SJCRH30 (cell line): ENCODE data around the gene IL32. TPM values are rescaled to one million over a fixed set of nuclear protein-coding genes. Genes with fewer than 3 reads are reported as not detected.

ENCODE experiments used
- DNase-seq, 2 experiments: peaks; one replicate each; pipeline ENCODE4 v3.0.0-alpha.2; 2015 to 2020
- H3K27ac ChIP-seq: fragments of 250-450 bp; sonication (Bioruptor Pico); 2 replicates; pipeline ENCODE4 v1.5.1; 2020; ENCODE audit warnings: mild to moderate bottlenecking, moderate library complexity
- H3K27me3 ChIP-seq: fragments of 250-450 bp; sonication (Bioruptor Pico); 2 replicates; pipeline ENCODE4 v1.5.1; 2020; ENCODE audit warnings: mild to moderate bottlenecking, moderate library complexity
- H3K36me3 ChIP-seq: fragments of 250-450 bp; sonication (Bioruptor Pico); 2 replicates; pipeline ENCODE4 v1.5.1; 2020; ENCODE audit warnings: mild to moderate bottlenecking, moderate library complexity
- H3K4me1 ChIP-seq: fragments of 250-450 bp; sonication (Bioruptor Pico); 2 replicates; pipeline ENCODE4 v1.5.1; 2020; ENCODE audit warnings: mild to moderate bottlenecking, moderate library complexity
- H3K4me3 ChIP-seq: fragments of 250-450 bp; sonication (Bioruptor Pico); 2 replicates; pipeline ENCODE4 v1.5.1; 2020; ENCODE audit warnings: mild to moderate bottlenecking, moderate library complexity
- H3K9me3 ChIP-seq: fragments of 250-450 bp; sonication (Bioruptor Pico); replicated peaks from 2 replicates; pipeline ENCODE4 v1.5.1; 2020; ENCODE audit warnings: mild to moderate bottlenecking, moderate library complexity
- total RNA-seq: library from RNA; depleted of rRNA; stranded (reverse); fragments of >200 nt; shearing (Covaris generic); gene quantifications from 2 replicates; pipeline ENCODE4 v1.2.3, GENCODE V29; 2014

The IL32 gene
- total RNA-seq, 1 experiment from 2014 or later: 158 TPM

DNA sequence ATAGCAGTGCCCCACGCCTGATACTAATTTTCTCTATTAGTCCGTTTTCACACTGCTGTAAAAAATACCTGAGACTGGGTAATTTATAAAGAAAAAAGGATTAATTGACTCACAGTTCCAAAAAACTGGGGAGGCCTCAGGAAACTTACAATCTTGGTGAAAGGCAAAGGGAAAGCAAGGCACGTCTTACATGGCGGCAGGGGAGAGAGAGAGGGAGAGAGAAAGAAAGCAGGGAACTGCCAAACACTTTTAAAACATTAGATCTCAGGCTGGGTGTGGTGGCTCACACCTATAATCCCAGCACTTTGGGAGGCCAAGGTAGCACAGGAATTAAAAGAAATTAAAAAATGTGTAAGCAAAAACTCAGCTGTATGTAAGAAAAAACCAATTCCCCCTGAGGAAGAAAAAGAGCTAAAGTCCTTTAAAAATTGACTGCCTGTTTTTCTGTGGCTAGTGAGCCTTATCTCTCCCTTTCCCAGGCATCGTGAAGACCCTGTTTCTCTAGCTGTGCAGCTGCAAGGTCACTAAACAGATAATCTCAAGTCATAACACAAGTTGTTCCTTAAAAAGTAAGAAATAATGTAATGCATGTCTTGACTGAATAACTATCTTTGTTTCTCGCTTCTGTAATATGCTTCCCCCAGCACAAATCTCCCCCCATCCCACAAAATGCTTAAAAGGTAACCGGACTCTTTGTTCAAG lies 19.7 kb downstream of the IL32 start:
- H3K9me3 ChIP-seq: no peaks in the 10 kb centered on the region
- no peaks in the 10 kb centered on the region for H3K36me3 ChIP-seq
- H3K4me3 ChIP-seq: no peak overlapping the region
- no peak for DNase-seq
- H3K27ac ChIP-seq: no peak overlapping the region
- H3K4me1 ChIP-seq: peaks cover 26% of the 10 kb centered on the region
- no peaks in the 10 kb centered on the region for H3K27me3 ChIP-seq

DNA sequence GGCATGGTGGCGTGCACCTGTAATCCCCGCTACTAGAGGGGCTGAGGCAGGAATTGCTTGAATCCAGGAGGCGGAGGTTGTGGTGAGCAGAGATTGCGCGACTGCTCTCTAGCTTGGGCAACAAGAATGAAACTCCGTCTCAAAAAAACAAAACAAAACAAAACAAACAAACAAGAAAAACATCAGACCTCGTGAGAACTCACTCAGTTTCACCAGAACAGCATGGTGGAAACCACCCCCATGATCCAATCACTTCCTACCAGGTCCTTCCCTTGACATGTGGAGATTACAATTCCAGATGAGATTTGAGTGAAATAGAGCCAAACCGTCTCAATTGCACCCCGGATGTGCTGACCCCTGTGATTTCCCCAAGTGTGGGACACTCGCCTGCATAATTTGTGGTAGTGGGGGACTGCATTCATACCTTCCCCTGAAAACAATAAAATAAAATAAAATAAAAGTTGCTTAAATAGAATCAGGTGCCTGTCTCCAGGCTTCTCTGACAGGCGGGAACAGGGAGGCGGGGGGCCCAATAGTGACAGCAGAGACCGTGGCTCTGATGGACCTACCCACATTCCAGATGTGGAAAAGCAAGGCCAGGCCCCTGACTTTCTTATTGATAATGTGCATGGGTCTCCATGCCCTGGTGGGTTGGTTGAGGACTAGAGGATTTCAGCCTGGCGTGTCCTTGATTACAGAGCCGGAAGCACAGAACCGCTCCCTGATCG lies 20.6 kb downstream of the IL32 start:
- Histone ChIP-seq H3K27me3 (no peaks in the 10 kb centered on the region), H3K36me3 (no peaks in the 10 kb centered on the region), H3K27ac (no peak overlapping the region), H3K4me3 (no peak overlapping the region), H3K4me1 (peaks cover 27% of the 10 kb centered on the region), H3K9me3 (no peaks in the 10 kb centered on the region)
- DNase-seq: no peak

GRCh38 chr16:3086596-3087242 lies 21.3 kb downstream of the IL32 start:
- Histone ChIP-seq H3K27me3 (no peaks in the 10 kb centered on the region), H3K27ac (no peak overlapping the region), H3K9me3 (no peaks in the 10 kb centered on the region), H3K4me3 (no peak overlapping the region), H3K36me3 (no peaks in the 10 kb centered on the region), H3K4me1 (peaks cover 33% of the 10 kb centered on the region)
- no peak for DNase-seq

DNA sequence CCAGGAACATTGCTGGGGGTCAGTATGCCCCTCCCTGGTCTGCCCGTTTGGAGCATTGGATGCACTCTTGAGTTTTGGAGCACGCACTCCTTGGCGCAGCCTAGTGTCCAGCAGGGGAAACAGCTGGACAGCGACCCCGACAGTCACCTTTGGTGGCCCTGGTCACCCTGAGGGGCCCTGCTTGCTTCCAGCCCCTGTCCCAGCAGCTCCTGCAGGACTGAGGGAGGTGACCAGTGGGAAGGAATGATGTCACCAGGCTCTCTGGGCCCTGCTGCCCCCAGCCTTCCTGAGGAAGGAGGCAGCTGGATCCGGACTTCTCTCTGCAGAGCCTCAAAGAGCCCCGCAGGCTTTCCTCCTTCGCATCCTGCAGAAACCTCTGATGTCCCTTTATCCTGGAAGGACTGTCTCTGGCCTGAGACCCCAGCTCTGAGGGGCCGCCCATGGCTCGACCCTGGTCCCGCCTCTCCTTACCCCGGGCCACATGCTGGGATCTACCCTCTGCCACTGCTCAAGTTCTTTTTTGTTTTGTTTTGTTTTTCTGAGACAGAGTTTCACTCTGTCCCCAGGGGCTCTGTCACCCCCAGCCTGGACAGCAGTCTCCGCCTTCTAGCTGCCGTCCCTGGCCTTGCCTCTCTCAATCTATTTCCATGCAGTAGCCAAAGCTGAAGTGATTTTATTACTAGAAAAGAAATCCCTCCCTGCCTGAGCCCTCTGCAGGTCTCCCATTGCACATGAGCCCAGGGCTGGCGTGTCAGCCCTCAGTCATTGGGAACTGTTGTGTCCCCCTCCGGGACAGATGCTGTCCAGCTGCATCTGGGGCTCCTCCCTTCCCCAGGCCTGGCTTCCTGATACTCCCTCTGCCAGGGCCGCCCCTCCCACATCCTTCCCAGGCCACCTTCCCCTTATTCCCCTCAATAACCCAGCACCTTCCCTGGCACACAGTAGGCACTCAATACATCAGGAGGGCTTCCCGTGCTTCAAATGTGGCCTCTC lies 22.1 kb downstream of the IL32 start:
- Histone ChIP-seq H3K4me3 (no peak overlapping the region), H3K27me3 (no peaks in the 10 kb centered on the region), H3K27ac (no peak overlapping the region), H3K4me1 (peaks cover 36% of the 10 kb centered on the region), H3K36me3 (no peaks in the 10 kb centered on the region), H3K9me3 (no peaks in the 10 kb centered on the region)
- DNase-seq: peak; percentile 31 to 53

DNA sequence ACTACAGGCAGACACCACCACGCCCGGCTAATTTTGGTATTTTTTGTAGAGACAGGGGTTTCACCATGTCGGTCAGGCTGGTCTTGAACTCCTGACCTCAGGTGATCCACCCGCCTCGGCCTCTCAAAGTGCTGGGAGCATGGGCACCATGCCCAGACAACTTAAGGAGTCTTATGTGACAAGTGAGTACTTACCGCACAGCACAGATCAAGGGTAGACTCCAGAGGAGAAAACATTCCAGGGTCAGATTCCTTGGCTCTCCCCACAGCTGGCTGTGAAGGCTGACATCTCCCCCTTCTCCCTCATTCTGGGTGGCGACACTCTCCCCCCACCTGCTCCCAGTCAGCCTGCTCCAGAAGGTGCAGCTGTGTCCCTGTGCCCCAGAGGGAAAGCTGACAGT lies 23.0 kb downstream of the IL32 start:
- Histone ChIP-seq H3K4me3 (no peak overlapping the region), H3K9me3 (no peaks in the 10 kb centered on the region), H3K27me3 (no peaks in the 10 kb centered on the region), H3K36me3 (no peaks in the 10 kb centered on the region), H3K27ac (no peak overlapping the region), H3K4me1 (peaks cover 41% of the 10 kb centered on the region)
- peak; percentile 23 to 46 for DNase-seq

GRCh38 chr16:3088925-3089716 lies 23.7 kb downstream of the IL32 start:
- no peaks in the 10 kb centered on the region for H3K9me3 ChIP-seq
- peaks cover 41% of the 10 kb centered on the region for H3K4me1 ChIP-seq
- DNase-seq: no peak
- no peak overlapping the region for H3K4me3 ChIP-seq
- no peaks in the 10 kb centered on the region for H3K27me3 ChIP-seq
- no peaks in the 10 kb centered on the region for H3K36me3 ChIP-seq
- H3K27ac ChIP-seq: no peak overlapping the region

DNA sequence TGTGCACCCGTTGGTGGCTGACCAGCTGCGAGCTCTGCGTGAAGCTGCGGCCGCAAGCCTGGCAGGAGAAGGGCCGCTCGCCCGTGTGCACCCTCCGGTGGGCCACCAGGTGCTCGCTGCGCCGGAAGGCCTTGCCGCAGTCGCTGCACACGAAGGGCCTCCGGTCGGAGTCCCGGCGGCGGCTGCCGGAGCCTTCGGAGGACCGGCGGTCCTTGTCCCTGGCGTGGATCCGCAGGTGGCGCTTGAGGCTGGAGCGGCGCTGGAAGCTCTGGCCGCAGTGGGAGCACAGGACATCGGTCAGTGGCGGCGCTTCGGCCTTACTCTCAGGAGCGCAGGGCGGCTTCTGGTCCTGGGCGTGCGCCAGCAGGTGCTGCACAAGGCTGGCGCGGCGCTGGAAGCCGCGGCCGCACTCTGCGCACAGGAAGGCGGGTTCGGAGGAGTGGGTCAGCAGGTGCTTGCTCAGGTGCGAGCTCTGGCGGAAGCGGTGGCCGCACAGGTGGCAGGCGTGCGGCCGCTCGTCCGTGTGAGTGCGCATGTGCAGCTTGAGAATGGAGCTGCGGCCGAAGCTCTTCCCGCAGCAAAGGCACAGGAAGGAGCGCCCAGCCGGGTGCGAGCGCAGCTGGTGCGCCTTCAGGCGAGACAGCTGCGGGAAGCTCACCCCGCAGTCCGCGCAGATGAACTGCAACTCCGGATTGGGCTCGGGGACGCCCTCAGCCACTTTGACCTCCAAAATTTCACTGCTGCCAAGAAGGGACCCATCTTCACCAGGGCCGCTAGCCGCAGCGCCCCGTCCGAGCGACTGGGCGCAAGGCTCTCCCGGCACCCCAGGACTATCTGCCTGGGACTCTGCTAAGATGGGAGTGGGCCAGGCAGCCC lies 24.5 kb downstream of the IL32 start:
- H3K27me3 ChIP-seq: no peaks in the 10 kb centered on the region
- no peak overlapping the region for H3K27ac ChIP-seq

DNA sequence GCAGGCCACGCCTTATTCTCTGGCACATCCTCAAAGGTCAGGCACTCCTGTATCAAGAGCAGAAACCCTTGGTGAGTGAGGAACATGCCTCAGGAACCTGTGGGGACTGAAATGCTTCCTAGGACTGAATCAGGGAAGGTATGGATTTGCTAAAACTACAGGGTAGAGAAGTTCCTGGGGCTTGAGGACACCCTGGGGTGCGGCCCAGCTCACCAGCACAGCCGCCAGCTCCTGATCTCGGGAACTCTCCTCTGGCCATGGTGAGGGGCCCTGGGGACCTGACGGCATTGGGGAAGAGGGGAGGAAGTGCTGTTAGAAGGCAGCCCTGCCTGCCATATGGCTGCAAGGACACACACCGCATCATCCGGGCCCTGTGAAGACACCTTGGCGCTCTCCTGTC lies 26.1 kb downstream of the IL32 start:
- Histone ChIP-seq H3K36me3 (no peaks in the 10 kb centered on the region), H3K27me3 (no peaks in the 10 kb centered on the region), H3K27ac (no peak overlapping the region), H3K9me3 (no peaks in the 10 kb centered on the region), H3K4me3 (no peak overlapping the region), H3K4me1 (peaks cover 40% of the 10 kb centered on the region)
- no peak for DNase-seq

More for the DNA sequence above, 24.5 kb downstream of the IL32 start:
- Histone ChIP-seq H3K36me3 (no peaks in the 10 kb centered on the region), H3K9me3 (no peaks in the 10 kb centered on the region), H3K4me1 (peaks cover 41% of the 10 kb centered on the region), H3K4me3 (no peak overlapping the region)
- peak; percentile 45 to 70 for DNase-seq

- H3K4me3 ChIP-seq: no peak overlapping the region
- H3K4me1 ChIP-seq: peaks cover 36% of the 10 kb centered on the region
- H3K36me3 ChIP-seq: no peaks in the 10 kb centered on the region
- no peaks in the 10 kb centered on the region for H3K9me3 ChIP-seq
- peak; percentile 87 to 88 for DNase-seq
- H3K27me3 ChIP-seq: no peaks in the 10 kb centered on the region
- H3K27ac ChIP-seq: peak overlapping the region; percentile 25; the same call in 1 of the 2 replicates
Measured at GRCh38 chr16:3092501-3092941, 27.1 kb downstream of the IL32 start.

DNA sequence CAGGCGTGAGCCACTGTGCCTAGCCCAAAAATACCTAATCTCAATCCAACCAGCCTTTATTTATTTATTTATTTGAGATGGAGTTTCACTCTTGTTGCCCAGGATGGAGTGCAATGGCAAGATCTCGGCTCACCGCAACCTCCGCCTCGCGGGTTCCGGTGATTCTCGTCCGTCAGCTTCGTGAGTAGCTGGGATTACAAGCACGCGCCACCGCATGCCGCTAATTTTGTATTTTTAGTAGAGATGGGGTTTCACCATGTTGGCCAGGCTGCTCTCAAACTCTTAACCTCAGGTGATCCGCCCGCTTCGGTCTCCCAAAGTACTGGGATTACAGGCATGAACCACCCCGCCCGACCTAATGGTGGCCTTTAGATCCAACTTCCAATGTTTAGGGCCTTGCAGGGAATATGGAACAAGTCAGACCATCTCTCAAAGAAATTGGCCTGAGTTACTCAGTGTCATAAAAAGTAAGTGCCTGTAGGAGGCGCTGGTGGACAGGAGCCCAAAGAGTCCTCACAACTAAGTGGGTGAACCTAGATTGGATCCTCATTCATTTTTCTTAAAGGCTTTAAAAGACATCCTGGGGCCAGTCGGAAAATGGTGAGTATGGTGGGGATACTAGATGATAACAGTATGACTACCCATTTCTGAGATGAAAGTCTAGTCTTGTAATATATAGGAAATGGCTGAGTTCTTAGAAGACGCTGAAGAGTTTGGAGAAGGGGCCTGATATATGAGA lies 29.0 kb downstream of the IL32 start:
- Histone ChIP-seq H3K27me3 (no peaks in the 10 kb centered on the region), H3K36me3 (no peaks in the 10 kb centered on the region), H3K4me1 (peaks cover 31% of the 10 kb centered on the region), H3K27ac (no peak overlapping the region), H3K4me3 (no peak overlapping the region), H3K9me3 (no peaks in the 10 kb centered on the region)
- peak in 1 of 2 experiments; percentile 62 for DNase-seq

DNA sequence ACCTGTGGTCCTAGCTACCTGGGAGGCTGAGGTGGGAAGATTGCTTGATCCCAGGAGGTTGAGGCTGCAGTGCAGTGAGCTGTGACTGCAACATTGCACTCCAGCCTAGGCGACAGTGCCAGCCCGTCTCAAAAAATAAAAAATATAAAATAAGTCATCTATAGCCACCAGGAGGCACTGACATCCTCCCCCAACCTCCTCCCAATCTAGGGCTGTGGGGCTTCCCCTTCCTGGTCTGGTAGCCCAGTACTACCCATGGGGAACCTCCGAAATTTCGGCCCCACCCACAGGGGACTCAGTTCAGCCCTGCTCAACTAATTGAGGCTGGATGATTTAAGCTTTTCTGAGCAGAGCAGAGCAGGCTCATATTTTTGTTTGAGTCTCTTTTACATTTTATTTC lies 30.4 kb downstream of the IL32 start:
- H3K4me1 ChIP-seq: peaks cover 29% of the 10 kb centered on the region

GRCh38 chr16:3096362-3096761 lies 30.9 kb downstream of the IL32 start:
- no peak for DNase-seq
- Histone ChIP-seq H3K27ac (no peak overlapping the region), H3K36me3 (no peaks in the 10 kb centered on the region)

More for the DNA sequence above, 30.4 kb downstream of the IL32 start:
- Histone ChIP-seq H3K27me3 (no peaks in the 10 kb centered on the region), H3K4me3 (no peak overlapping the region), H3K9me3 (no peaks in the 10 kb centered on the region), H3K36me3 (no peaks in the 10 kb centered on the region), H3K27ac (no peak overlapping the region)
- peak; percentile 55 to 56 for DNase-seq

More at GRCh38 chr16:3096362-3096761, 30.9 kb downstream of the IL32 start:
- H3K9me3 ChIP-seq: no peaks in the 10 kb centered on the region
- H3K4me3 ChIP-seq: no peak overlapping the region
- peaks cover 25% of the 10 kb centered on the region for H3K4me1 ChIP-seq
- no peaks in the 10 kb centered on the region for H3K27me3 ChIP-seq
